GM21515 (cell line): ENCODE data around the gene ZNF787.

Experiments
- ATAC-seq: cut with Tn5 transposase; IDR thresholded peaks from one replicate; pipeline ENCODE4 v1.9.1; 2021; ENCODE audit not compliant: unreplicated experiment

The ZNF787 gene

GRCh38 chr19:56120371-56121179 lies 520 bp downstream of the ZNF787 start:
- ATAC-seq = peak; percentile 23

GRCh38 chr19:56120002-56120370 lies 1.1 kb downstream of the ZNF787 start:
- no peak for ATAC-seq

GRCh38 chr19:56119582-56119978 lies 1.5 kb downstream of the ZNF787 start:
- no peak for ATAC-seq

GRCh38 chr19:56118666-56119581 lies 2.2 kb downstream of the ZNF787 start:
- no peak for ATAC-seq

- ATAC-seq = no peak
Observed at GRCh38 chr19:56117889-56118288, 3.2 kb downstream of the ZNF787 start.

GRCh38 chr19:56117376-56117884 lies 3.7 kb downstream of the ZNF787 start:
- ATAC-seq = no peak

GRCh38 chr19:56116606-56117005 lies 4.5 kb downstream of the ZNF787 start:
- no peak for ATAC-seq

- ATAC-seq = no peak
Observed at GRCh38 chr19:56115490-56115889, 5.6 kb downstream of the ZNF787 start.

GRCh38 chr19:56114778-56115110 lies 6.4 kb downstream of the ZNF787 start:
- no peak for ATAC-seq

GRCh38 chr19:56114051-56114777 lies 6.9 kb downstream of the ZNF787 start:
- ATAC-seq = no peak

- no peak for ATAC-seq
Observed at GRCh38 chr19:56113074-56113632, 7.9 kb downstream of the ZNF787 start.

GRCh38 chr19:56112313-56112709 lies 8.8 kb downstream of the ZNF787 start:
- ATAC-seq = no peak

- no peak for ATAC-seq
Observed at GRCh38 chr19:56111601-56112312, 9.3 kb downstream of the ZNF787 start.

GRCh38 chr19:56110515-56111448 lies 10.3 kb downstream of the ZNF787 start:
- no peak for ATAC-seq

- no peak for ATAC-seq
Observed at GRCh38 chr19:56109226-56109625, 11.9 kb downstream of the ZNF787 start.

GRCh38 chr19:56108447-56109195 lies 12.5 kb downstream of the ZNF787 start:
- ATAC-seq = no peak

- no peak for ATAC-seq
Observed at GRCh38 chr19:56107626-56108351, 13.3 kb downstream of the ZNF787 start.

GRCh38 chr19:56106993-56107392 lies 14.1 kb downstream of the ZNF787 start:
- no peak for ATAC-seq
